ENCODE results near the gene KANSL1.

Gene KANSL1

GRCh38 chr17:46108120-46108519 is 85.1 kb downstream of the KANSL1 start:
- no peak for TF ChIP-seq CTCF (IDR thresholded peaks at IDR 0.05)

- TF ChIP-seq CTCF (IDR thresholded peaks at IDR 0.05) = no peak
Measured at GRCh38 chr17:46106966-46107644, 86.1 kb downstream of the KANSL1 start.

DNA sequence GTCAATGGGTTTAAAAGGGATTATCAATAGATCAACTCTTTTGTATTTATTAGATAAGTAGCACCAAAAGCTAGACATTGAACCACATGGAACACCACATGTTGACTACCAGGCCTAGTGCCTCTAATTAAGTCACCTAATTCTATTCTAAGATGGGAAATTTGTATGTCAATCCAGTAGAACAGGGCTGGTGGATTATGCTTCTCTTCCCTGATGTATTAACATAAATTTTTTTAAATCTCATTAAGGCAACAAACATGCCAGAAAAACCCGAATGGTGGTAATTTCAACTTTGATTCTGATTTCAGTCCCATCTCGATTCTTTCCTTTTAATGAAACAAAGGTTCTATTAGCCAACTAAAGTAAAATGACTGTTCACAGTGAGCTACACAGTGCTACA is 92.6 kb downstream of the KANSL1 start:
- no peak for TF ChIP-seq CTCF (IDR thresholded peaks at IDR 0.05)

- no peak for TF ChIP-seq CTCF (IDR thresholded peaks at IDR 0.05)
Measured at GRCh38 chr17:46099865-46100264, 93.4 kb downstream of the KANSL1 start.

DNA sequence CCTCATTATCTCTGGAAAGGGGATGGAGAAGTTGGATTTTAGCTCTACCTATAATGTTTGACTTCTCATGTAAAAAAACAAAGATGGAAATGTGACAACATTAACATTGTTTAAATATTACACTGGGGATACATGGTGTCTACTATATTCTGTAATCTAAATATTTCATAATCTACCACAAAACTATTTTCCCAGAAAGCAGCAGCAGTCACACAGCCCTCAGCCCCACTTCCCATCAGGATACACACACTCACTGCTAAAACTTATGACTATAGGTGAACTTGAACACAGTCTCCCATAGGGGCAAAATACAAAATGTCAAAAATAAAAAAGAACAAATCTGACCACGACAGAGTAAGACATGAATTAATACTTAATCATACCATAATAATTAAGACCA is 95.7 kb downstream of the KANSL1 start:
- TF ChIP-seq CTCF (IDR thresholded peaks at IDR 0.05) = no peak

GRCh38 chr17:46092991-46093390 is 100.2 kb downstream of the KANSL1 start:
- TF ChIP-seq CTCF (IDR thresholded peaks at IDR 0.05) = no peak

DNA sequence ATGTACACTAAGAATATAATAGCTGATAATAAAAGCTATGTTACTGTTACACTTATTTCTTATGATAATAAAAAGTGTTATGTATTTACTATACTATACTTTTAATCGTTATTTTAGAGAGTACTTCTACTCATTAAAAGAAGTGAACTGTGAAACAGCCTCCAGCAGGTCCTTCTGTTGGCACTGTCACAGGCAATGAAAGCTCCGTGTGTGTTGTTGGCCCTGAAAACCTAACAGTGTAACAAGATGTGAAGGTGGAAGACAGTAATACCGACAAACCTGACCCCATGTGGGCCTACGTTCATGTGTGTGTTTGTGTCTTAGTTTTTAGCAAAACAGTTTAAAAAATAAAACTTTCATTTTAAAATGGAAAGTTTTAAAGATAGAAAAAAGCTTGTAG is 102.4 kb downstream of the KANSL1 start:
- no peak for TF ChIP-seq CTCF (IDR thresholded peaks at IDR 0.05)
